Measurements from ENCODE around the gene KLHL15. TPM values are rescaled to one million over a fixed set of nuclear protein-coding genes. Genes with fewer than 3 reads are reported as not detected.
"Not testable (repeated sequence)": the region's sequence is repeated elsewhere in the genome, so short reads cannot be mapped to it uniquely, and the experiment has no call there.

KLHL15 gene
- total and polyA plus RNA-seq, 2 experiments from 2014 or later: 13.2 to 52.6 TPM

- no peaks in the 10 kb centered on the region for H3K36me3 ChIP-seq (replicated peaks; ENCODE audit: insufficient read depth, low read depth)
- no peaks in the 10 kb centered on the region for H3K9me2 ChIP-seq (replicated peaks; ENCODE audit: insufficient read depth)
- no peak overlapping the region for H3K4me3 ChIP-seq
- TF ChIP-seq EZH2 (IDR thresholded peaks at IDR 0.05; ENCODE audit: borderline replicate concordance) (no peak), EZH2phosphoT487 (IDR thresholded peaks at IDR 0.05; ENCODE audit: low read depth, severe bottlenecking, unreplicated experiment) (no peak)
- TF ChIP-seq, protein P1, sequence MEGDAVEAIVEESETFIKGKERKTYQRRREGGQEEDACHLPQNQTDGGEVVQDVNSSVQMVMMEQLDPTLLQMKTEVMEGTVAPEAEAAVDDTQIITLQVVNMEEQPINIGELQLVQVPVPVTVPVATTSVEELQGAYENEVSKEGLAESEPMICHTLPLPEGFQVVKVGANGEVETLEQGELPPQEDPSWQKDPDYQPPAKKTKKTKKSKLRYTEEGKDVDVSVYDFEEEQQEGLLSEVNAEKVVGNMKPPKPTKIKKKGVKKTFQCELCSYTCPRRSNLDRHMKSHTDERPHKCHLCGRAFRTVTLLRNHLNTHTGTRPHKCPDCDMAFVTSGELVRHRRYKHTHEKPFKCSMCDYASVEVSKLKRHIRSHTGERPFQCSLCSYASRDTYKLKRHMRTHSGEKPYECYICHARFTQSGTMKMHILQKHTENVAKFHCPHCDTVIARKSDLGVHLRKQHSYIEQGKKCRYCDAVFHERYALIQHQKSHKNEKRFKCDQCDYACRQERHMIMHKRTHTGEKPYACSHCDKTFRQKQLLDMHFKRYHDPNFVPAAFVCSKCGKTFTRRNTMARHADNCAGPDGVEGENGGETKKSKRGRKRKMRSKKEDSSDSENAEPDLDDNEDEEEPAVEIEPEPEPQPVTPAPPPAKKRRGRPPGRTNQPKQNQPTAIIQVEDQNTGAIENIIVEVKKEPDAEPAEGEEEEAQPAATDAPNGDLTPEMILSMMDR (IDR thresholded peaks at IDR 0.05; ENCODE audit: poor library complexity): no peak
- H3K4me1 ChIP-seq (ENCODE audit: insufficient read depth): peaks cover 11% of the 10 kb centered on the region
- no peaks in the 10 kb centered on the region for H3K9me3 ChIP-seq (ENCODE audit: low read depth)
- under 1% methylated on average over 14 of the region's 14 CpGs for whole genome bisulfite sequencing (ENCODE audit: low lambda C conversion rate, missing lambda C conversion rate)
- DNase-seq (ENCODE audit: low spot score): no peak
- no peak overlapping the region for H3K4me2 ChIP-seq
- H2AFZ ChIP-seq: peak overlapping the region; percentile 31
- H3K27me3 ChIP-seq: no peaks in the 10 kb centered on the region
- peaks cover 7% of the 10 kb centered on the region for H4K20me1 ChIP-seq (ENCODE audit: insufficient read depth, poor library complexity, severe bottlenecking)
- H3K27ac ChIP-seq: no peak overlapping the region
- H3K79me2 ChIP-seq: no peaks in the 10 kb centered on the region
Observed at GRCh38 chrX:24055043-24055356, 28.0 kb upstream of the KLHL15 start.

GRCh38 chrX:24054182-24055042 lies 27.4 kb upstream of the KLHL15 start, which contains the start of gene EIF2S3:
TSS of gene EIF2S3 (plus strand) at chrX:24054956. CDS start at chrX:24054969, 13 bp downstream.
- Histone ChIP-seq H3K36me3 (replicated peaks; ENCODE audit: insufficient read depth, low read depth) (no peaks in the 10 kb centered on the region), H3K27me3 (no peaks in the 10 kb centered on the region), H3K79me2 (no peaks in the 10 kb centered on the region), H3K4me3 (peak within 1 kb of the TSS; percentile 36), H4K20me1 (ENCODE audit: insufficient read depth, poor library complexity, severe bottlenecking) (peaks cover 7% of the 10 kb centered on the region), H3K9me2 (replicated peaks; ENCODE audit: insufficient read depth) (no peaks in the 10 kb centered on the region), H3K4me2 (peak within 1 kb of the TSS; percentile 75), H3K9me3 (ENCODE audit: low read depth) (no peaks in the 10 kb centered on the region), H3K4me1 (ENCODE audit: insufficient read depth) (peaks cover 11% of the 10 kb centered on the region), H2AFZ (peak within 1 kb of the TSS; percentile 67), H3K27ac (no peak within 1 kb of the TSS)
- peak; percentile 96 for DNase-seq (ENCODE audit: low spot score)
- TF ChIP-seq EZH2 (IDR thresholded peaks at IDR 0.05; ENCODE audit: borderline replicate concordance): no peak
- TF ChIP-seq, protein P1 (IDR thresholded peaks at IDR 0.05; ENCODE audit: poor library complexity): peak; percentile 93
- under 1% methylated on average over 57 of the region's 57 CpGs for WGBS (ENCODE audit: low lambda C conversion rate, missing lambda C conversion rate)

GRCh38 chrX:24050522-24051318 lies 23.7 kb upstream of the KLHL15 start:
- WGBS (ENCODE audit: low lambda C conversion rate, missing lambda C conversion rate): 87% methylated on average over 24 of the region's 26 CpGs
- not testable (repeated sequence) for H3K4me1 ChIP-seq (ENCODE audit: insufficient read depth); H2AFZ ChIP-seq; H3K9me3 ChIP-seq (ENCODE audit: low read depth); H3K27me3 ChIP-seq; H3K4me2 ChIP-seq; DNase-seq (ENCODE audit: low spot score); H3K4me3 ChIP-seq; H3K79me2 ChIP-seq; H3K36me3 ChIP-seq (replicated peaks; ENCODE audit: insufficient read depth, low read depth); H4K20me1 ChIP-seq (ENCODE audit: insufficient read depth, poor library complexity, severe bottlenecking); H3K27ac ChIP-seq; H3K9me2 ChIP-seq (replicated peaks; ENCODE audit: insufficient read depth)

DNA sequence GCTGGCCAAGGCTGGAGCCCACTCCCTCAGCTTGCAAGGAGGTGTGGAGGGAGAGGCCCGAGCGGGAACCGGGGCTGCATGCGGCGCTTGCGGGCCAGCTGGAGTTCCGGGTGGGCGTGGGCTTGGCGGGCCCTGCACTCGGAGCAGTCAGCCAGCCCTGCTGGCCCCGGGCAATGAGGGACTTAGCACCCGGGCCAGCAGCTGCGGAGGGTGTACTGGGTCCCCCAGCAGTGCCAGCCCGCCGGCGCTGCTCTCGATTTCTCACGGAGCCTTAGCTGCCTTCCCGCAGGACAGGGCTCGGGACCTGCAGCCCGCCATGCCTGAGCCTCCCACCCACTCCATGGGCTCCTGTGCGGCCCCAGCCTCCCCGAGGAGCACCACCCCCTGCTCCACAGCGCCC lies 22.7 kb upstream of the KLHL15 start:
- H3K36me3 ChIP-seq (replicated peaks; ENCODE audit: insufficient read depth, low read depth); H3K9me2 ChIP-seq (replicated peaks; ENCODE audit: insufficient read depth); H3K4me3 ChIP-seq; H3K27me3 ChIP-seq; H2AFZ ChIP-seq; H3K9me3 ChIP-seq (ENCODE audit: low read depth); H3K4me1 ChIP-seq (ENCODE audit: insufficient read depth); H3K27ac ChIP-seq; H3K79me2 ChIP-seq; H4K20me1 ChIP-seq (ENCODE audit: insufficient read depth, poor library complexity, severe bottlenecking); H3K4me2 ChIP-seq; DNase-seq (ENCODE audit: low spot score): not testable (repeated sequence)
- whole genome bisulfite sequencing (ENCODE audit: low lambda C conversion rate, missing lambda C conversion rate): 97% methylated on average over 20 of the region's 24 CpGs

DNA sequence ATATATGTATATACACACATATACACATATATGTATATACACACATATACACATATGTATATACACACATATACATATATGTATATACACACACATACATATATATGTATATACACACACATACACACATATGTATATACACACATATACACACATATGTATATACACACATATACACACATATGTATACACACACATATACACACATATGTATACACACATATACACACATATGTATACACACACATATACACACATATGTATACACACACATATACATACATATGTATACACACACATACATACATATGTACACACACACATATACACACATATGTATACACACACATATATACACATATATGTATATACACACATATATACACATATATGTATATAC lies 19.1 kb upstream of the KLHL15 start:
- H3K9me3 ChIP-seq (ENCODE audit: low read depth); H4K20me1 ChIP-seq (ENCODE audit: insufficient read depth, poor library complexity, severe bottlenecking); H3K79me2 ChIP-seq; H2AFZ ChIP-seq; H3K4me1 ChIP-seq (ENCODE audit: insufficient read depth); H3K27ac ChIP-seq; H3K4me2 ChIP-seq; H3K36me3 ChIP-seq (replicated peaks; ENCODE audit: insufficient read depth, low read depth); H3K27me3 ChIP-seq; H3K9me2 ChIP-seq (replicated peaks; ENCODE audit: insufficient read depth); DNase-seq (ENCODE audit: low spot score); H3K4me3 ChIP-seq: not testable (repeated sequence)

All from hepatocyte (in vitro differentiated cells).